ENCODE data around the gene CBFB. TPM values are rescaled to one million over a fixed set of nuclear protein-coding genes. Genes with fewer than 3 reads are reported as not detected.

The CBFB gene
- total RNA-seq, 1 experiment from 2014 or later, result 76.3 TPM

DNA sequence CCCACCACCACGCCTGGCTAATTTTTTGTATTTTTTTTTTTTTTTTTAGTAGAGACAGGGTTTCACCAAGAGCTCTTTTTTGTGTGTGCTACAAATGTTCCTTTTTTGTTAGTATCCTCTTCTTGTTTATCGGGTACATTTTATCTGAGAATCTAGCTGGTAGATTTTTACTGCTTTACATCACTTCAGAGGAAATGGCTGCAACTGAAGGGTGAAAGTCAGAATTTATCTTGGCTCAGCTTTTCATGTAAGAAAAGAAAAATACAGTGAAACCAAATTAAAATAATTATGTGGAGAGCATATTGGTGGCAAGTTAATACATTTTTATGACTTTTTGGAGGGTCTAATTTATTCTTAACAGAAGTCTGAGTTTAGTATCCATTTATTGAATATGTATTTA is 26.0 kb downstream of the CBFB start:
- H3K23me2 ChIP-seq (ENCODE audit: insufficient read length, low read depth, low read length, poor library complexity, severe bottlenecking), result no peaks in the 10 kb centered on the region
- no peaks in the 10 kb centered on the region for H3K27me3 ChIP-seq (ENCODE audit: insufficient read depth, low read length)
- no CpG with 5 or more reads among the region's 2 CpGs for WGBS (ENCODE audit: extremely low coverage, insufficient read length, low lambda C conversion rate)
- no peak overlapping the region for H4K5ac ChIP-seq (ENCODE audit: insufficient read length, low read depth, low read length)
- H2BK5ac ChIP-seq (ENCODE audit: insufficient read length, low read length), result no peak overlapping the region
- no peak overlapping the region for H2BK120ac ChIP-seq (ENCODE audit: low read depth, low read length, poor library complexity, severe bottlenecking)
- no peaks in the 10 kb centered on the region for H3K9me3 ChIP-seq (ENCODE audit: control insufficient read depth, low read depth, low read length)
- no peak overlapping the region for H2BK15ac ChIP-seq (ENCODE audit: low read depth, low read length)
- peaks cover 0 to 19% (median 7%) of the 10 kb centered on the region in 3 experiments; a peak in 4 of 7 replicates for H3K36me3 Mint-ChIP-seq (ENCODE audit: insufficient read depth in 1 of 3, low read depth in 3 of 3)
- no peaks in the 10 kb centered on the region for H3K79me2 ChIP-seq (ENCODE audit: insufficient read depth, low read length)
- H3K4me2 ChIP-seq (ENCODE audit: insufficient read depth, insufficient read length, low read length), result no peak overlapping the region
- H3K4me1 Mint-ChIP-seq, result no peaks in the 10 kb centered on the region
- H4K91ac ChIP-seq (ENCODE audit: insufficient read length, low read depth, low read length), result no peak overlapping the region
- no peaks in the 10 kb centered on the region for H3K9me3 Mint-ChIP-seq
- no peak overlapping the region for H3T11ph ChIP-seq (ENCODE audit: low read length)
- H2AFZ ChIP-seq (ENCODE audit: low read length), result no peak overlapping the region
- no peaks in the 10 kb centered on the region for H3K27me3 Mint-ChIP-seq (ENCODE audit: low read depth)
- no peak overlapping the region for H3K27ac ChIP-seq (ENCODE audit: insufficient read length, low read depth, low read length)
- TF ChIP-seq, protein P1, sequence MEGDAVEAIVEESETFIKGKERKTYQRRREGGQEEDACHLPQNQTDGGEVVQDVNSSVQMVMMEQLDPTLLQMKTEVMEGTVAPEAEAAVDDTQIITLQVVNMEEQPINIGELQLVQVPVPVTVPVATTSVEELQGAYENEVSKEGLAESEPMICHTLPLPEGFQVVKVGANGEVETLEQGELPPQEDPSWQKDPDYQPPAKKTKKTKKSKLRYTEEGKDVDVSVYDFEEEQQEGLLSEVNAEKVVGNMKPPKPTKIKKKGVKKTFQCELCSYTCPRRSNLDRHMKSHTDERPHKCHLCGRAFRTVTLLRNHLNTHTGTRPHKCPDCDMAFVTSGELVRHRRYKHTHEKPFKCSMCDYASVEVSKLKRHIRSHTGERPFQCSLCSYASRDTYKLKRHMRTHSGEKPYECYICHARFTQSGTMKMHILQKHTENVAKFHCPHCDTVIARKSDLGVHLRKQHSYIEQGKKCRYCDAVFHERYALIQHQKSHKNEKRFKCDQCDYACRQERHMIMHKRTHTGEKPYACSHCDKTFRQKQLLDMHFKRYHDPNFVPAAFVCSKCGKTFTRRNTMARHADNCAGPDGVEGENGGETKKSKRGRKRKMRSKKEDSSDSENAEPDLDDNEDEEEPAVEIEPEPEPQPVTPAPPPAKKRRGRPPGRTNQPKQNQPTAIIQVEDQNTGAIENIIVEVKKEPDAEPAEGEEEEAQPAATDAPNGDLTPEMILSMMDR (conservative IDR thresholded peaks at IDR 0.05), result no peak
- no peaks in the 10 kb centered on the region for H4K20me1 ChIP-seq (ENCODE audit: control insufficient read depth, insufficient read depth, insufficient read length)
- H3K4ac ChIP-seq (ENCODE audit: low read depth, low read length), result no peak overlapping the region
- peaks cover 3% of the 10 kb centered on the region for H3K79me1 ChIP-seq (ENCODE audit: insufficient read depth, low read depth, low read length, poor library complexity, severe bottlenecking)
- H3K18ac ChIP-seq (ENCODE audit: insufficient read length, low read depth, low read length), result no peak overlapping the region
- H4K8ac ChIP-seq (replicated peaks; ENCODE audit: insufficient read length, low read depth, low read length), result no peak overlapping the region
- no peak overlapping the region for H2BK12ac ChIP-seq (ENCODE audit: insufficient read length, low read depth, low read length)
- H3K23ac ChIP-seq (ENCODE audit: insufficient read length, low read depth, low read length), result no peak overlapping the region
- H3K4me3 Mint-ChIP-seq, result no peak overlapping the region
- no peak overlapping the region for H3K27ac Mint-ChIP-seq
- H2BK20ac ChIP-seq (ENCODE audit: low read depth, low read length, poor library complexity, severe bottlenecking), result no peak overlapping the region
- no peak overlapping the region for H2AK5ac ChIP-seq (ENCODE audit: insufficient read length, low read length)
- H3K4me1 ChIP-seq (ENCODE audit: insufficient read depth, low read length), result no peaks in the 10 kb centered on the region
- no peak overlapping the region for H3K56ac ChIP-seq (ENCODE audit: insufficient read length, low read depth, low read length)
- DNase-seq, result no peak
- H3K9ac ChIP-seq (ENCODE audit: extremely low read depth, insufficient read length, low read length), result no peak overlapping the region
- H3K14ac ChIP-seq (ENCODE audit: insufficient read depth, low read length), result no peak overlapping the region
